Adrenal gland (tissue), 12 donors: ENCODE results near the gene SMIM35. TPM values are rescaled to one million over a fixed set of nuclear protein-coding genes. Genes with fewer than 3 reads are reported as not detected.
"Not testable (repeated sequence)": the region's sequence is repeated elsewhere in the genome, so short reads cannot be mapped to it uniquely, and the experiment has no call there.

Experiments used
- DNase-seq, 7 donors: peaks; one replicate each; pipeline ENCODE4 v3.0.0-alpha.2; 2019 to 2020
- H3K27ac ChIP-seq, 5 donors: fragments of 200-600 bp; sonication (generic) in 4 of 5; 1 replicate in 3 of 5; 2 replicates in 2 of 5; pipeline versions ENCODE4 v1.5.1 to v1.8.0; 2016 to 2020; ENCODE audit warnings: mild to moderate bottlenecking in 1 of 5
- H3K27me3 ChIP-seq: fragments of 200-600 bp; 2 replicates; pipeline ENCODE4 v1.8.0; 2021
- H3K36me3 ChIP-seq, 2 donors: fragments of 200-600 bp; replicated peaks in 1 of 2; 1 replicate in 1 of 2; 2 replicates in 1 of 2; pipeline versions ENCODE4 v1.5.1 to v1.8.0; 2018 to 2022
- H3K4me1 ChIP-seq, 2 donors: fragments of 200-600 bp; replicated peaks in 1 of 2; 1 replicate in 1 of 2; 2 replicates in 1 of 2; pipeline versions ENCODE4 v1.5.1 to v1.8.0; 2018 to 2021
- H3K4me3 ChIP-seq, 4 donors: fragments of 200-600 bp; sonication (generic) in 3 of 4; one replicate each; pipeline ENCODE4 v1.5.1; 2016 to 2018
- H3K9me3 ChIP-seq, 3 donors: fragments of 200-600 bp; sonication (generic) in 1 of 3; replicated peaks in 1 of 3; 1 replicate in 2 of 3; 2 replicates in 1 of 3; pipeline versions ENCODE4 v1.5.1 to v1.8.0; 2016 to 2021
- POLR2A ChIP-seq, 2 donors: fragments of 450-650 bp; IDR thresholded peaks; one replicate each; pipeline ENCODE4 v1.6.1; 2017; ENCODE audit warnings: antibody characterized with exemption in 2 of 2, mild to moderate bottlenecking in 2 of 2, moderate library complexity in 1 of 2
- WGBS, 4 donors: extraction: QIAGEN DNeasy Blood & Tissue Kit in 2 of 4; methylation state at CpG; one replicate each; pipeline versions ENCODE4 v1.1.5 to v1.1.7; 2013 to 2017; 5-methylcytosine and 5-hydroxymethylcytosine counted together
- intact Hi-C, 2 donors: fragments of 100-400 bp; cut with DNase I; formaldehyde crosslinking; loops; one replicate each; pipeline versions ENCODE4 v1.14.1 to v1.15.0; 2022 to 2023
- polyA plus RNA-seq, 3 donors: library from polyadenylated mRNA; stranded (reverse); fragments of 200-250 nt in 2 of 3; fragments of 350-450 nt in 1 of 3; fragmentation: Illumina TruSeq in 1 of 3; extraction: RNeasy Lipid Tissue Mini Kit (QIAGEN cat#74804) in 1 of 3; gene quantifications; one replicate each; pipeline ENCODE4 v1.2.3, GENCODE V29; 2013 to 2014
- total RNA-seq, 9 donors: library from RNA; depleted of rRNA in 4 of 9; stranded (reverse); fragments of >200 nt in 4 of 9; fragments of 120-200 nt in 1 of 9; fragmentation: NEBNext Ultra II Directional in 1 of 9; extraction: Animal tissue kit (Norgen Biotek cat#: 25700) in 1 of 9; gene quantifications; one replicate each; pipeline versions ENCODE4 v1.1.0 to v1.2.4, GENCODE V29; 2013 to 2023
- TF ChIP-seq, protein P1 (sequence below), 6 experiments: fragments of 450-650 bp in 4 of 6; fragments of 200-600 bp in 2 of 6; sonication (generic) in 1 of 6; IDR thresholded peaks; 1 replicate in 5 of 6; 2 replicates in 1 of 6; pipeline versions ENCODE4 v1.5.1 to v1.8.0; 2016 to 2021; ENCODE audit warnings: antibody characterized with exemption in 6 of 6, mild to moderate bottlenecking in 2 of 6, moderate library complexity in 1 of 6
- donor health status: healthy with polysubstance abuse.
- donor health status: Bipolar disorder and iron deficiency.
- donor health status: DM: yes; HTN: yes; CAD: no.
- donor health status: DM: no; HTN: no; CAD: no.
- donor health status: DM: no; HTN: no; CAD: no.
- donor health status: DM: yes; HTN: yes; CAD: no.

The SMIM35 gene
- total and polyA plus RNA-seq, 12 donors, result 0.07 to 0.10 (median 0.09) TPM; not detected in 7

DNA sequence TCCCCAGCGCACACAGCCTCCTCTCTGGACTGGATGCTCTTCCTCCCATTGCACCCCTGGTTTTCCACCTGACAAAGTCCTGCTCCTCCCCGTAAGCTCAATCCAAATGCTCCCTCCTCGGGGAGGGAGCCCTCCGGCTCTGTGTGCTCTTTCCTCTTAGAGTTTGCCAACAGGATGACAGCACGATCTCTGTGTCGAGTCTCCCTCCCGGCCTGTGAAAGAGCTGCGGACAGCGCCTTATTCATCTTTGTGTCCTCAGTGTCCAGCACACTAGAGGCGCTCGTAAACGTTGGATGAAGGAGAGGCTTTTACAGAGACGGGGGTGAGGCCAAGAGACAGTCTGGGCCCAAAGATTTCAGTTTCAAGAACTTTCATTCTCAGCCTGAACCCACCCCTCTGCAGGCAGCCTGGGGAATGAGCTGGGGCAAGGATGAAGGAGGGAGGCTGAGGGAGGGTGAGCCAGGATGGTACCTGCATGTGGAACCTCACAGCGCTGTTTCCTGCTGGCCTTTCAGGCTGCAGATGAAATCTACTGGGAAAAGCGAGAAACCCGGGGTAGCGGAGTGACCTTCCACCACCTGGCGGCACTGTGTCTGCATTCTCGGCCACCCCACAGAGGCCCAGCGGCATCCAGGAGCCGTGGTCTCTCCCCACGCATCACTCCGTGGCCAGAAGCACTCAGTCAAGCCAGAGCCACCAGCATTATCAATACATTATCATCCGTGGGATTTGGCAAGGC lies 18.4 kb downstream of the SMIM35 start:
- no peaks in the 10 kb centered on the region for H3K27me3 ChIP-seq
- 71 to 77% (median 74%) methylated on average over 15 to 24 of the region's 24 CpGs for WGBS, 4 donors
- no peak overlapping the region for H3K4me3 ChIP-seq
- no peaks in the 10 kb centered on the region for H3K4me1 ChIP-seq
- H3K27ac ChIP-seq, result no peak overlapping the region
- no peak for TF ChIP-seq POLR2A (IDR thresholded peaks at IDR 0.05)
- TF ChIP-seq, protein P1, sequence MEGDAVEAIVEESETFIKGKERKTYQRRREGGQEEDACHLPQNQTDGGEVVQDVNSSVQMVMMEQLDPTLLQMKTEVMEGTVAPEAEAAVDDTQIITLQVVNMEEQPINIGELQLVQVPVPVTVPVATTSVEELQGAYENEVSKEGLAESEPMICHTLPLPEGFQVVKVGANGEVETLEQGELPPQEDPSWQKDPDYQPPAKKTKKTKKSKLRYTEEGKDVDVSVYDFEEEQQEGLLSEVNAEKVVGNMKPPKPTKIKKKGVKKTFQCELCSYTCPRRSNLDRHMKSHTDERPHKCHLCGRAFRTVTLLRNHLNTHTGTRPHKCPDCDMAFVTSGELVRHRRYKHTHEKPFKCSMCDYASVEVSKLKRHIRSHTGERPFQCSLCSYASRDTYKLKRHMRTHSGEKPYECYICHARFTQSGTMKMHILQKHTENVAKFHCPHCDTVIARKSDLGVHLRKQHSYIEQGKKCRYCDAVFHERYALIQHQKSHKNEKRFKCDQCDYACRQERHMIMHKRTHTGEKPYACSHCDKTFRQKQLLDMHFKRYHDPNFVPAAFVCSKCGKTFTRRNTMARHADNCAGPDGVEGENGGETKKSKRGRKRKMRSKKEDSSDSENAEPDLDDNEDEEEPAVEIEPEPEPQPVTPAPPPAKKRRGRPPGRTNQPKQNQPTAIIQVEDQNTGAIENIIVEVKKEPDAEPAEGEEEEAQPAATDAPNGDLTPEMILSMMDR (IDR thresholded peaks at IDR 0.05), result no peak
- intact Hi-C loops, result no loop called here
- no peaks in the 10 kb centered on the region for H3K9me3 ChIP-seq
- H3K36me3 ChIP-seq, result no peaks in the 10 kb centered on the region
- no peak for DNase-seq

DNA sequence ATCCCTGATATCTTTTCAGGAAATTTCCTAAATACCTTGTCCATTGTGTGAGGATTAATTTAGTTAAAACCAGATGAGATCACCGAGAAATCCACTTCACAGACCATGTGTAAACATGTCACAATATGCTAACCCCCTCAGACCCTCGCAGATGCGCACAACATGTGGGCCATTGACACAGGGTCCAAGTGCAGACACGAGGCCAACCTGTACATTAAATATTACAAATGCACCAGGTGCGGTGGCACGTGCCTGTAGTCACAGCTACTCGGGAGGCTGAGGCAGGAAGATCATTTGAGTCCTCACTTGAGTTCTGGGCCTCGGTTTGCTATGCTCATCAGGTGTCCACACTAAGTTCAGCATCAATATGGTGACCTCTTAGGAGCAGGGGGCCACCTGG lies 19.8 kb downstream of the SMIM35 start:
- no peak overlapping the region for H3K27ac ChIP-seq
- no peak for DNase-seq
- no peaks in the 10 kb centered on the region for H3K4me1 ChIP-seq
- intact Hi-C loops, result no loop called here
- 89 to 91% (median 90%) methylated on average over 6 to 8 of the region's 8 CpGs for WGBS, 4 donors
- no peaks in the 10 kb centered on the region for H3K27me3 ChIP-seq
- TF ChIP-seq POLR2A (IDR thresholded peaks at IDR 0.05), result no peak
- TF ChIP-seq, protein P1 (IDR thresholded peaks at IDR 0.05), result no peak
- no peaks in the 10 kb centered on the region for H3K9me3 ChIP-seq
- no peaks in the 10 kb centered on the region for H3K36me3 ChIP-seq
- no peak overlapping the region for H3K4me3 ChIP-seq

DNA sequence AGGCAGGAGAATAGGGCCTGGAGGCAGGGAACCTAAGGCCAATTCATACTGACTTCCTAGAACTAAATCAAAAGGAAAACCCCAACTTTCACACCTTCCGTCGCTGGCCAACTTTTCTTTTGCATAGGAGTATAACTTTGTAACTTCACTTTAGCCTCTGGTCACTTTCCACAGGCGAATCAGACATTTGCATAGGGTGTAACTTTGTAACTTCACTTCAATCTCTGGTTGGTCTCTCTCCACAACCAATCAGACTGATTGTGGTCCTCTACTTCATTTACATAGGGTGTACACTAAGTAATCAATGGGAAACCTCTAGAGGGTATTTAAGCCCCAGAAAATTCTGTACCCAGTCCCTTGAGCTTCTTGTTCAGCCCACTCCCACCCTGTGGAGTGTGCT lies 21.4 kb downstream of the SMIM35 start:
- Histone ChIP-seq H3K4me3 (no peak overlapping the region), H3K27me3 (no peaks in the 10 kb centered on the region), H3K9me3 (no peaks in the 10 kb centered on the region), H3K4me1 (no peaks in the 10 kb centered on the region), H3K27ac (no peak overlapping the region), H3K36me3 (no peaks in the 10 kb centered on the region)
- no peak for DNase-seq
- WGBS, 4 donors, result 81 to 91% (median 86%) methylated on average over 3 of the region's 3 CpGs
- TF ChIP-seq POLR2A (IDR thresholded peaks at IDR 0.05), result no peak
- TF ChIP-seq, protein P1 (IDR thresholded peaks at IDR 0.05), result no peak
- intact Hi-C loops, result no loop called here

DNA sequence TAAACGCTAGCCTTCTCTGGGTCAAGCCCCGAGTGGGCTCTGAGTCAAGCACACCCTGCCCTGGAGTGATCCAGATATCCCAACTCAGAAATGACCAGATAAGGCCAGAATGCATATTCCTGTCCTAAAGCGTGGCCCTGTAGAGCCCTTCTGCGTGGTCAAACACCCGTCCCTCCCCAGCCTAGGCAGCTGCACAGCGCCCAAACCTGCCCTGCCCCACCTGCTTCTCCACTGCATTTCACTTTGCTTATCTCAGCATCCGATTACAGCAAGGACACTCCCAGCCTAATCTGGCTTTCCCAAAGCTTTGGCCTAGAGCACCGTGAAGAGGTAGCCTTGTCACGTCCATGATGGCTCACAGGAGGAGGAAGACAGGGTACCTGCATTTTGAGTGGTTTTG lies 21.8 kb downstream of the SMIM35 start:
- Histone ChIP-seq H3K9me3 (no peaks in the 10 kb centered on the region), H3K36me3 (no peaks in the 10 kb centered on the region), H3K27ac (no peak overlapping the region), H3K27me3 (no peaks in the 10 kb centered on the region), H3K4me3 (no peak overlapping the region), H3K4me1 (no peaks in the 10 kb centered on the region)
- intact Hi-C loops, result no loop called here
- 70 to 72% (median 71%) methylated on average over 9 of the region's 9 CpGs for whole genome bisulfite sequencing, 4 donors
- peak in 1 of 7 donors; percentile 2 for DNase-seq
- TF ChIP-seq, protein P1 (IDR thresholded peaks at IDR 0.05), result no peak
- TF ChIP-seq POLR2A (IDR thresholded peaks at IDR 0.05), result no peak

DNA sequence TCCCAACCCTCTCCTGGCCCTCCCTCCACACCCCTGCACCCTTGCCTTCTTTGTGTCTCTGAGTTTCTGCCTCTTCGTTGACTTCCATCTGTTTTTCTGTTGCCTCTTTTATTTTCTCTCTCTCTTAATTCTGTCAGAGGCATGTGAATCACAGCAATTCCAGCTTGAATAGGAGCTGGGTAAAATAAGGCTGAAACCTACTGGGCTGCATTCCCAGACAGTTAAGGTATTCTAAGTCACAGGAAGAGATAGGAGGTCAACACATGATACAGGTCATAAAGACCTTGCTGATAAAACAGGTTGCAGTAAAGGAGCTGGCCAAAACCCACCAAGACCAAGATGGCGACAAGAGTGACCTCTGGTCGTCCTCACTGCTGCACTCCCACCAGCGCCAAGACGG lies 24.1 kb downstream of the SMIM35 start:
- H3K27me3 ChIP-seq, intact Hi-C loops, H3K27ac ChIP-seq, DNase-seq, H3K4me3 ChIP-seq, H3K9me3 ChIP-seq, H3K36me3 ChIP-seq, H3K4me1 ChIP-seq: not testable (repeated sequence)
- WGBS, 4 donors, result 88 to 92% (median 89%) methylated on average over 5 of the region's 5 CpGs

DNA sequence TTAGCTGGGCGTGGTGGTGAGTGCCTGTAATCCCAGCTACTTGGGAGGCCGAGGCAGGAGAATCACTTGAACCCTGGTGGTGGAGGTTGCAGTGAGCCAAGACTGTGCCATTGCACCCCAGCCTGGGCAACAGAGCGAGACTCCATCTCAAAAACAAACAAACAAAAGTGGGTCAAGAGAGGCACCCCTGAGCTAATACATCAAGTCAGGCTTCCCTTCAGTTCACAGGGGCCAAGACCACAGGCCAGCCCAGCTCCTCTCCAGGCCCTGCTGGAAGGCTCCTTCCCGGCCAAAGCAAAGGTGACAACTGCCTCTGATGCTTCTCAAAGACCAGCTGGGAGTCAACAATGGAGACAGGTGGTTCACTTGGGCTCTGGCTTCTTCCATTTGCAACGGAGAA lies 24.6 kb downstream of the SMIM35 start:
- H3K27me3 ChIP-seq, H3K4me3 ChIP-seq, H3K9me3 ChIP-seq, intact Hi-C loops, H3K27ac ChIP-seq, H3K4me1 ChIP-seq, H3K36me3 ChIP-seq, DNase-seq: not testable (repeated sequence)
- WGBS, 4 donors, result 88 to 94% (median 90%) methylated on average over 5 of the region's 5 CpGs
